Measurements from ENCODE around the gene TAF11.
"Not testable (repeated sequence)": the region's sequence is repeated elsewhere in the genome, so short reads cannot be mapped to it uniquely, and the experiment has no call there.

The TAF11 gene

GRCh38 chr6:34901930-34902329 is 14.1 kb upstream of the TAF11 start:
- no peak for DNase-seq

- no peak for DNase-seq
Observed at GRCh38 chr6:34900321-34901031, 12.6 kb upstream of the TAF11 start.

GRCh38 chr6:34899748-34900147 is 11.9 kb upstream of the TAF11 start:
- DNase-seq: not testable (repeated sequence)

- DNase-seq: no peak
Observed at GRCh38 chr6:34897716-34898115, 9.9 kb upstream of the TAF11 start.

GRCh38 chr6:34897130-34897529 is 9.3 kb upstream of the TAF11 start:
- no peak for DNase-seq

- no peak for DNase-seq
Observed at GRCh38 chr6:34894693-34895092, 6.9 kb upstream of the TAF11 start.

- DNase-seq: no peak
Observed at GRCh38 chr6:34891296-34891695, 3.5 kb upstream of the TAF11 start.

- no peak for DNase-seq
Observed at GRCh38 chr6:34890533-34890925, 2.7 kb upstream of the TAF11 start.

GRCh38 chr6:34888874-34889555 is 1.2 kb upstream of the TAF11 start, which contains the start of gene ANKS1A:
ANKS1A (plus strand) TSS chr6:34889255; CDS start chr6:34889403, 148 bp downstream.
- DNase-seq: no peak

- no peak for DNase-seq
Observed at GRCh38 chr6:34888514-34888856, 643 bp upstream of the TAF11 start.

- DNase-seq: not testable (repeated sequence)
Observed at GRCh38 chr6:34885837-34886236, 2.0 kb downstream of the TAF11 start.

- DNase-seq: no peak
Observed at GRCh38 chr6:34884996-34885395, 2.8 kb downstream of the TAF11 start.

GRCh38 chr6:34884073-34884472 is 3.8 kb downstream of the TAF11 start:
- DNase-seq: not testable (repeated sequence)

GRCh38 chr6:34877869-34878485 is 9.9 kb downstream of the TAF11 start:
- DNase-seq: no peak

- DNase-seq: no peak
Observed at GRCh38 chr6:34877259-34877658, 10.6 kb downstream of the TAF11 start.

GRCh38 chr6:34876472-34876871 is 11.4 kb downstream of the TAF11 start:
- no peak for DNase-seq

- DNase-seq: no peak
Observed at GRCh38 chr6:34875292-34876213, 12.3 kb downstream of the TAF11 start.

- no peak for DNase-seq
Observed at GRCh38 chr6:34872332-34872731, 15.5 kb downstream of the TAF11 start.

- DNase-seq: no peak
Observed at GRCh38 chr6:34871853-34872252, 16.0 kb downstream of the TAF11 start.

- DNase-seq: no peak
Observed at GRCh38 chr6:34867484-34867883, 20.4 kb downstream of the TAF11 start.

GRCh38 chr6:34866509-34866908 is 21.3 kb downstream of the TAF11 start:
- DNase-seq: no peak

- no peak for DNase-seq
Observed at GRCh38 chr6:34865107-34865506, 22.7 kb downstream of the TAF11 start.

- no peak for DNase-seq
Observed at GRCh38 chr6:34864007-34864406, 23.8 kb downstream of the TAF11 start.

Measured in NCI-H2081 treated with DMSO at 0.1 percent for 48 hours (cell line).